Bronchial epithelial cell (primary cell): ENCODE measurements around the gene SLC35F3. TPM values are rescaled to one million over a fixed set of nuclear protein-coding genes. Genes with fewer than 3 reads are reported as not detected.

Experiments
- DNase-seq: peaks from one replicate; pipeline ENCODE4 v3.0.0-alpha.2; 2010; ENCODE audit warnings: low read depth
- FAIRE-seq: peaks from 2 replicates; lab custom pipeline; 2011; peaks lifted over from hg19 to GRCh38; lab: Jason Lieb, UNC
- H3K27me3 ChIP-seq: 2 replicates; pipeline ENCODE4 v1.5.1; 2011; ENCODE audit warnings: low read length; ENCODE audit not compliant: control insufficient read depth, insufficient read depth
- H3K36me3 ChIP-seq: 2 replicates; pipeline ENCODE4 v1.5.1; 2011; ENCODE audit warnings: low read length; ENCODE audit not compliant: control insufficient read depth, insufficient read depth
- H3K4me3 ChIP-seq: 2 replicates; pipeline ENCODE4 v1.5.1; 2011; ENCODE audit warnings: mild to moderate bottlenecking, low read depth, low read length, control low read depth
- total RNA-seq: library from RNA; depleted of rRNA; stranded (reverse); fragments of >200 nt; gene quantifications from 2 replicates; pipeline ENCODE4 v1.2.1, GENCODE V29; 2014
- TF ChIP-seq, protein P1 (sequence below): IDR thresholded peaks from 2 replicates; pipeline ENCODE4 v1.5.1; 2011; ENCODE audit warnings: mild to moderate bottlenecking, moderate library complexity, low read length, control low read depth, inconsistent platforms; ENCODE audit not compliant: insufficient read depth, severe bottlenecking

The SLC35F3 gene
- total RNA-seq, 1 donor from 2014 or later, result 0.79 TPM

DNA sequence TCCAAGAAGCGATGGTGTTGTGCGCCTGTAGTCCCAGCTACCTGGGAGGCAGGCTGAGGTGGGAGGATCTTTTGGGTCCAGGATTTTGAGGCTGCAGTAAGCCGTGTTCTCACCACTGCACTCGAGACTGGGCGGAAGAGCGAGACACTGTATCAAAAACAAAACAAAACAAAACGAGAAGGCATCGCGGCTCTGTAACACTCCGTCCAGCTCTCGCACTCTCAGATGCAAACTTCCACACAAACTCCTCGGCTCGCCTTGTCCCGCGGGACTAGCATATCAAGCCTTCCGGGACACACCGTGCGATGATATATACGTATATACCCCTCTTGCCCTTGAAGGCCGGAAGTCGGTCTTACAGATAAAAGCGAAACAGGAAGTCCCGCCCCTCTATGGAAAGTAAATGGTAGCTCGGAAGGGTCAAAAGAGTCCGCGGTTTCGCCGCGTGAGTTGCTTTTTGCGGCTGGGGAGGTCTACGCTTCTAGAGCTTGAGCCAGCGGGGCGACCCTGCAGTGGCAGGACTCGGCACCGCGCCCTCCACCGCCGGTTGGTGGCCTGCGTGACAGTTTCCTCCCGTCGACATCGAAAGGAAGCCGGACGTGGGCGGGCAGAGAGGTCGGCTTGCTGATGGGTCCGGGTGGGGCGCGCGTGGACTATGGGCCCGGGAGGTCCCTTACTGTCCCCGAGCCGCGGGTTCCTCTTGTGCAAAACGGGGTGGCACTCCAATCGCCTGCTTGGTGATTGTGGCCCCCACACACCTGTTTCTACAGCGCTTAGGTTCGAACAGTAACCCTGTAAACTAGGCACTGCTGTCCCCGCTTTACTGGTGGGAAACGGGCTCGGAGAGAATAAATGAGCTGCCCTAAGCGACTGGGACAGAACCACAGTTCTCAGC is 468.8 kb downstream of the SLC35F3 start, which contains the start of gene COA6:
COA6 (plus strand) TSS at position 393 of the 895 bp plus-strand sequence; CDS start at position 404, 11 bp downstream.
- H3K36me3 ChIP-seq, result peaks cover 17% of the 10 kb centered on the region
- H3K4me3 ChIP-seq, result peak within 1 kb of the TSS; percentile 70
- FAIRE-seq (no peak), DNase-seq (peak; percentile 91)
- TF ChIP-seq, protein P1, sequence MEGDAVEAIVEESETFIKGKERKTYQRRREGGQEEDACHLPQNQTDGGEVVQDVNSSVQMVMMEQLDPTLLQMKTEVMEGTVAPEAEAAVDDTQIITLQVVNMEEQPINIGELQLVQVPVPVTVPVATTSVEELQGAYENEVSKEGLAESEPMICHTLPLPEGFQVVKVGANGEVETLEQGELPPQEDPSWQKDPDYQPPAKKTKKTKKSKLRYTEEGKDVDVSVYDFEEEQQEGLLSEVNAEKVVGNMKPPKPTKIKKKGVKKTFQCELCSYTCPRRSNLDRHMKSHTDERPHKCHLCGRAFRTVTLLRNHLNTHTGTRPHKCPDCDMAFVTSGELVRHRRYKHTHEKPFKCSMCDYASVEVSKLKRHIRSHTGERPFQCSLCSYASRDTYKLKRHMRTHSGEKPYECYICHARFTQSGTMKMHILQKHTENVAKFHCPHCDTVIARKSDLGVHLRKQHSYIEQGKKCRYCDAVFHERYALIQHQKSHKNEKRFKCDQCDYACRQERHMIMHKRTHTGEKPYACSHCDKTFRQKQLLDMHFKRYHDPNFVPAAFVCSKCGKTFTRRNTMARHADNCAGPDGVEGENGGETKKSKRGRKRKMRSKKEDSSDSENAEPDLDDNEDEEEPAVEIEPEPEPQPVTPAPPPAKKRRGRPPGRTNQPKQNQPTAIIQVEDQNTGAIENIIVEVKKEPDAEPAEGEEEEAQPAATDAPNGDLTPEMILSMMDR, result no peak
- no peaks in the 10 kb centered on the region for H3K27me3 ChIP-seq

DNA sequence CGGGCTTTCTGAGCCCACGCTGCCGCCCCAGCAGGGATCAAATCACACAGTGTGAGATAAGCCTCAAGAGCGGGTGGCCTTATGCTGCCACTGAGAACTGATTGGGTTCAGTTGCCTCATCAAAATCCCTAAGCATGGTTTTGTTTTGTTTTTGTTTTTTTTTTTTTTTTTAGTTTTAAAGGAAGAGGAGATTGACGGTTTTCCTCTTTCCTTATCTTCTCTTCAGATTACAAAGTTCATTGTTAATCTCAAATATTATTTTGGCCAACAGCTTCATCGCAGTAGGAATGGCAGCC is 469.4 kb downstream of the SLC35F3 start:
- no peak for DNase-seq
- TF ChIP-seq, protein P1, result no peak
- FAIRE-seq, result no peak
- peaks cover 17% of the 10 kb centered on the region for H3K36me3 ChIP-seq
- peak overlapping the region; percentile 70 for H3K4me3 ChIP-seq
- no peaks in the 10 kb centered on the region for H3K27me3 ChIP-seq
